ENCODE measurements around the gene IPO4.

IPO4 gene

DNA sequence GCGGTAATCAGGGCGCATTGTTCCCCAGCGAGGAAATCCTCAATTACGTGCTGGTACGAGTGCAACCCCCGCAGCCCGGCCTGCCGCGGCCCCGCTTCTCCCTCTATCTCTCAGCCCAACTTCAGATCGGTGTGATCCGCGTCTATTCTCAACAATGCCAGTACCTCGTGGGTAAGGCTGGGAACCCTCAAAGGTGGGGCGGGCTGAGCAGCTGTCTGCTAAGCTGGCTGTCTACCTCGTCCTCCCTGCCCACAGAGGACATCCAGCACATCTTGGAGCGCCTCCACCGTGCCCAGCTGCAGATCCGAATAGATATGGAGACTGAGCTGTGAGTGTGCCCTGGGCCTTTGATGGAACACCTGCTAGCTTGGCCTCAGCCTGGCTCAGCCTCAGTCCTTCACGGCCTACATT is 15.7 kb downstream of the IPO4 start:
- DNase-seq (ENCODE audit: low read depth), result no peak

DNA sequence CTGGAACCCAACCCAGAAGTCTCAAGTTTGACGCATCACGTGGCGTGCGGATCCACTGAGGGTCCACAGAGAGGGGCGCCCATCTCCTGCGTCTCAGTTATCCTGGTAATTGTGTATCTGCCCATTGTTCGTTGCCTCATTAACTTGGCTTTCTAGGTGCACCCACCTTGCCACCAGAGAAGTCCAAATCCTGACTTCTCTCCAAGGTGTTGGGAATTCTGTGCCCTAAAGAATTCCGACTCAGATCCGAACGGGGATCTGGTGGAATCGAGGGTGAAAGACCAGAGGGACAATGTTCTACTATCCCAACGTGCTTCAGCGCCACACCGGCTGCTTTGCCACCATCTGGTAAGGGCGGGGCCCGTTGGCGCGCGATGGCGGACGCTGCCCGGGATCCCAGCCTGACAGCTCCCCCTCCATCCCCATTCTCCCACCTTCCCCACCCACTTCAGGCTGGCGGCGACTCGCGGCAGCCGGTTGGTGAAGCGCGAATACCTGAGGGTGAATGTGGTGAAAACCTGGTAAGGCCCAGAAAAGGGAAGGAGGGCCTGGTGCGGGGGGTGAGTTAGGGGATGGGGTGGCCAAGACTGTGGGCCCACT is 16.3 kb downstream of the IPO4 start:
- no peak for DNase-seq (ENCODE audit: low read depth)

DNA sequence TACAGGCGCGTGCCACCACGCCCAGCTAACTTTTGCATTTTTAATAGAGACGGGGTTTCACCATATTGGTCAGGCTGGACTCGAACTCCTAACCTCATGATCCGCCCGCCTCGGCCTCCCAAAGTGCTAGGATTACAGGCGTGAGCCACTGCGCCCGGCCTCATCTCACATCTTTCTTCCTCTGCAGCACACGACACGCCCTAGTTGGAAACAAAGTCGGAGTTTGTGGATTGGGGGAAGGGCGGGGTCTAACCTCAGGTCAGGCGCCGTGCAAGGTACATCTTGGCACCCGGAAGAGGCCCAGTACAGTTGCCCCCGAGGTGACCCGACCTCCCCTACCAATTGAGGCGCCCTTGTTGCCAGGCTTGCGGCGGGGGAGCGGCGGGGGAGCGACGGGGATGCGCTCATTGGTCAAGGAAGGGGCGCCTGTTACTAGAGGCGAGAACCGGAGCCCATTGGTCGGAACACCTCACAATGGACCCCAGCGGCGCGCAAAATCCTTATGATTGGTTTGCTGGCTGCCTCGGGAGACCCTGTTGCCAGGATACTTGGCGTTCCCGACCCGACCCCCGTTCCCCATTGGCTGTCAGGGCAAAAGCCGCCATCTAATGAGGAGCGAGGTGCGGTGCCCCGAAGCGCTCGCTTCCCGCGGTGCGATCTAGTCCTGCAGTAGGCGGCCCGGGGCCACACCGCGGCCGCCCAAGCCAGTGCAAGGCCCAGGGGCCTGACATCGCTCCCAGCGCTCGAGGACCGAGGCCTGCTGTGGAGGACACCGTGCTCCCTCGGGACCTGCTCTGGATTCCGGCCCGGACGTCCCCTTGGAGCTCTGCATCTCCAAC is 17.0 kb downstream of the IPO4 start, which contains the start of gene REC8:
Gene REC8, plus strand, starts transcription at position 659 of the 839 bp plus-strand sequence. CDS start 473 bp downstream, outside the sequence.
- DNase-seq (ENCODE audit: low read depth), result peak; percentile 55

DNA sequence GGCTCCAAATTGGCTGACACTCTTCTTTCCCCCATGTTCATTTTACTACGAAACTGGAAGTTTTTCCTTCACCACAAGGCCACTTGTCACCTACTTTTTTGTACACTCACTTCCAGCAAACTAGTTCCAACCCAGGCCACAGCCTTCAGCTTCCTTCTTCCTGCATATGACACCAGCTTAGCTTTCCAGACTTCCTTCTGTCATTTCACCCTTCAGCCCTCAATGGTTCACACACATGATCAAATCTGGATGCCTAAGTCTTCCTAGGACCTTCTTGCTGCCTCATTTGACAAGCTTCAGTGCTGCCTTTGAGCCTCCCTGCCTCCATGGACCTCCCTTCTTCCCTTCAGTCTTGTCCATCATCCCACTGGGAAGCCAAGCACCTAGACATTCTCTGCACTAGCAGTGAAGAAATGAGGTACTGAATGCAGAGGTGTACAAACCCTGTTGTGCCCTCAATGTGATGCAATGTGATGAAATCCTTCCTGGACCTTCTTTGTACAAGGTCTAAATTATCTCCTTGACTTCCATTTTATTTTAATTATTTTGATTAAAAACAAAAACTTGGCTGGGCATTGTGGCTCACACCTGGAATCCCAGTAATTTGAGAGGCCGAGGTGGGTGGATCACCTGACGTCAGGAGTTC is 21.0 kb downstream of the IPO4 start:
- DNase-seq (ENCODE audit: low read depth), result no peak

DNA sequence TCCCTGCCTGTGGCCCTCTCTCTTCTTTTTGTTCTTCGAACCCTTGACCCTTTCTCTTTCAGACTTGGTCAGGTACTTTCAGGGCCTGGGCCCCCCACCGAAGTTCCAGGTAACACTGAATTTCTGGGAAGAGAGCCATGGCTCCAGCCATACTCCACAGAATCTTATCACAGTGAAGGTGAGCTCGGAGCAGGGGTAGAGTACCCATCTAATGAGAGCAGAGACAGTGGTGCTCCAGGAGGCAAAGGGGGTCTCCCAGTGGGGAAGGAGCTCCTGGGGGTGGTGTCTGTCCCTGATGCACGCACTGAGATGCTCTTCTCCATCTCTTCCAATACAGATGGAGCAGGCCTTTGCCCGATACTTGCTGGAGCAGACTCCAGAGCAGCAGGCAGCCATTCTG is 22.8 kb downstream of the IPO4 start:
- DNase-seq (ENCODE audit: low read depth), result no peak

DNA sequence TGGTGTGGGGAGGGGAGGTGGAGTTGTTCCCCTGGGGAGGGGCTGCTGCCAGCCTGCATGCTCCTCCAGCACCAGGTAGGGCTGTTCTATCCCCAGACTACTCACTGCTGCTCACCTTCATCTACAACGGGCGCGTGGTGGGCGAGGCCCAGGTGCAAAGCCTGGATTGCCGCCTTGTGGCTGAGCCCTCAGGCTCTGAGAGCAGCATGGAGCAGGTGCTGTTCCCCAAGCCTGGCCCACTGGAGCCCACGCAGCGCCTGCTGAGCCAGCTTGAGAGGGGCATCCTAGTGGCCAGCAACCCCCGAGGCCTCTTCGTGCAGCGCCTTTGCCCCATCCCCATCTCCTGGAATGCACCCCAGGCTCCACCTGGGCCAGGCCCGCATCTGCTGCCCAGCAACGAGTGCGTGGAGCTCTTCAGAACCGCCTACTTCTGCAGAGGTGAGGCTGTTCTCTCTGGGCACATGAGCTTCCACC is 24.1 kb downstream of the IPO4 start:
- no peak for DNase-seq (ENCODE audit: low read depth)

DNA sequence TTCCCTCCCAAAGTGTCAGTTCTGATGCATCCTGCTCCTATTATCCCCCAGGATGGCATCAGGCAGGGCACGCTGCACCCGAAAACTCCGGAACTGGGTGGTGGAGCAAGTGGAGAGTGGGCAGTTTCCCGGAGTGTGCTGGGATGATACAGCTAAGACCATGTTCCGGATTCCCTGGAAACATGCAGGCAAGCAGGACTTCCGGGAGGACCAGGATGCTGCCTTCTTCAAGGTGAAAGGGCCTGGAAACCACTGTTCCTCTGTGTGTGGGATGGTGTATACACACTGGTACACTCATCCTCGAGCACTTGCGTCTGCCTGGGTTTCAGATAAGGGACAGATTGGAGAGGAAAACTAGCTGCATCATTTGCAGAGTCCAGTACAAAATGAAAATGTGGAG is 26.5 kb downstream of the IPO4 start:
- no peak for DNase-seq (ENCODE audit: low read depth)

DNA sequence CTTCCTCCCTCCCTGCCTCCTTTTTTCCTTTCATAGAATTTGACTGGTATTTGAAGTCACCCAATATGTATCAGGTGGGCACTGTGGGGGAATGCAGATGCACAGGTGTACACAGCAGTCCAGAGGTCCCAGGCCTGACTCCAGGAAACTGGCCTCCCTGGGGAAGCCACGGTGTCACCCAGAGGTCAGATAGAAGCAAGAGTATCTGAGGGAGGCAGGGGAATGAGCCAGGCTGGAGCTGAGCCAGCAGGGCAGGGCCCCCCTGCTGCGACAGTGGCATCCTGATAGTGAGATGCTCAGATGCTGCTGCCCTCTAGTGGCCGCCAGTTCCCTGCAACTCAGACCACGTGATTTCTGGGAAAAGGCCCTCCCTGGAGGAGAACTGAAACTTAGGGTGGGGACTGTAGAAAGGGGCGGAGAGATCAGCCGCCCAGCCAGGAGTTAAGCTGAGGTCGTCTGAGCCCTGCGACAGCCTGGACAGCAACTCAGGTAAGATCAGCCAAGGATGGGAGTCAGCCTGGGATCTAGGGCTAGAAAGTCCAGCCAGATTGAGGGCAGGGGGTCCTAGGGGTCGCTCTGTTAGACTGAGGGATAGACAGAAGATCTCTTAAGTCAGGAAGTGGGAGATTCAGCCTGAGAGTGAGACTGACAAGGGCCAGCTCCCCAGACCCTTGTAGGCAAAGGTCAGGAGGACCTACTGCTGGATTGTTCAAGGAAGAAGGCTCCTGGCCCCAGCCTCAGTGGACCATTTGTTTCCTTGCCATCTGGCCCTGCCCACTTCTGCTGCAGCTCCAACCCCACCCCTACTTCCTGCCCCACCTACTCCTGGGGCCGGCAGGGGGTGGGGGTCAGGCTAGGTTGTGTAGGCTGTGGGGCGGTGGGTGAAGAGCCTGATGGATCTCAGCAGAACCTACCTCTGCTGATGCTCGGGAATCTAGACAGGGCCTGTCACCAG is 27.5 kb downstream of the IPO4 start, which contains the start of gene IRF9:
Gene IRF9, plus strand, starts transcription at position 416 of the 955 bp plus-strand sequence. CDS start 880 bp downstream, outside the sequence.
- DNase-seq (ENCODE audit: low read depth), result peak; percentile 95

DNA sequence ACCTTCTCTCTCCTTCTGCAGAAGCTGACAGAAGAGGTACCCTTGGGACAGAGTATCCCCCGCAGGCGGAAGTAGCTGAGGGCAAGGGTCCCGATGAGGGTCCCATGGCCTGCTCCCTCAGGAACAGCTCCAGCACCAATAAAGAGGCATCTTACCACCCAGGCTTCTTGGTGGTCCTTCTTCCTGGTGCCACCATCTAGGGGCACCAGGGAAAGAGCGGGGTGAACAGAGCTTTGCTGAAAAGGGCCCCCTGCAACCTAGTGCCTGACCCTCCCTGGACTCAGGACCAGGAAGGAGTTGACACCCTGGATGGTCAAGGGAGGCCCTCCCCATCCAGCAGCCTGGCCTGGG is 28.1 kb downstream of the IPO4 start:
- DNase-seq (ENCODE audit: low read depth), result no peak

DNA sequence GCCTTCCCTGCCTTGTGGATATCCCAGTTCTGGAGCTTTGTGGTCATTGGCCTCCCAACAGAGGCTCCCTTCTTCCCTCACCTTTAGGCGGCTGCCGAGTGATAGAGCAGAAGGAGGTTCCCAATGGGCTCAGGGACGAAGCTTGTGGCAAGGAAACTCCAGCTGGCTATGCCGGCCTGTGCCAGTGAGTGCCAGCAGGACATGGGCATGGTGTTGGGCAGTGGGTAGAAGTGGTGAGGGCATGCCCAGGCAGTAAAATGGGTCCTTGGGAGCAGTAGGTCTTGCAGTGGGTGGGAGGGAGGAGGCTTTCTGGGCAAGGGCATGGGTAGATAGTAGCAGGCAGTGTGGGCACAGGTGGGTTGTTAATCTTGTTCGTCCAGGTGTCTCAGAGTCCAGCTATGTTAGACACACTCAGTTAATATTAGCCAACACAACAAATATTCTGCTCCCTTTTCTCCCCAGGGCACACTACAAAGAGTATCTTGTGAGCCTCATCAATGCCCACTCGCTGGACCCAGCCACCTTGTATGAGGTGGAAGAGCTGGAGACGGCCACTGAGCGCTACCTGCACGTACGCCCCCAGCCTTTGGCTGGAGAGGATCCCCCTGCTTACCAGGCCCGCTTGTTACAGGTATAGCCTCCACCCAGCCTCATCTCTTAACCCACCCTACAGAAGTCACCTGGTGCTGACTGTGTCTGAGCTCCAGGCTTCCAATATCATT is 28.7 kb downstream of the IPO4 start:
- DNase-seq (ENCODE audit: low read depth), result no peak

DNA sequence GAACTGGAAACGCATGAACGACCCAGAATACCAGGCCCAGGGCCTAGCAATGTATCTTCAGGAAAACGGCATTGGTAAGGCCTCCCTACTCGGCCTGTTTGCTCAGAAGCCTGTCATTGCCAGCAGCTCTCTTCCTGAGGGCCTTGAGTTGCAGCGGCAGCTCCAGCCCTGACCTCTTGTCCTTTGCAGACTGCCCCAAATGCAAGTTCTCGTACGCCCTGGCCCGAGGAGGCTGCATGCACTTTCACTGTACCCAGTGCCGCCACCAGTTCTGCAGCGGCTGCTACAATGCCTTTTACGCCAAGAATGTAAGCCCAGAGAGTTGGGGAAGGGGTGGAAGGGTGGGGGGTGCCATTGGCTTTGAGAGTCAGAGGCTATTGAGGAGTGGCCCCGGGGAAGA is 31.3 kb downstream of the IPO4 start:
- no peak for DNase-seq (ENCODE audit: low read depth)

DNA sequence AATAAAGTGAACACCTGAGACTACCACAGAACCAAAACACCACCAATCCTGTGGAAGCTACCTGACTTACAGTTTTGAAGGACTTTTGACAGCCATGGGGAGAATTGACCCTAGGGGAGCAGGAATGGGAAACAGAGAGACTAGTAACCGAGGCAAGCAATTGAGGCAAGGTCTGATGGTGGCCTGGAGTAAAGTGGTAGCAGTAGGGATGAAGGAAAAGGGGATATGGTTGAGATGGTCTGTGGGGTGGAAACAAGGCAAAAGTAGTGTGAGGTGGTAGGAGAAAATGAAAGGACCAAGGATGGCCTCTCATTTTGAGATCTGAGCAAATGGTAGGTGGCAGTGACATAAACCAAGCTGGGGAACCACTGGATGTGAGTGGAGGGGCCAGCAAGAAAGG is 31.8 kb downstream of the IPO4 start:
- DNase-seq (ENCODE audit: low read depth), result no peak

DNA sequence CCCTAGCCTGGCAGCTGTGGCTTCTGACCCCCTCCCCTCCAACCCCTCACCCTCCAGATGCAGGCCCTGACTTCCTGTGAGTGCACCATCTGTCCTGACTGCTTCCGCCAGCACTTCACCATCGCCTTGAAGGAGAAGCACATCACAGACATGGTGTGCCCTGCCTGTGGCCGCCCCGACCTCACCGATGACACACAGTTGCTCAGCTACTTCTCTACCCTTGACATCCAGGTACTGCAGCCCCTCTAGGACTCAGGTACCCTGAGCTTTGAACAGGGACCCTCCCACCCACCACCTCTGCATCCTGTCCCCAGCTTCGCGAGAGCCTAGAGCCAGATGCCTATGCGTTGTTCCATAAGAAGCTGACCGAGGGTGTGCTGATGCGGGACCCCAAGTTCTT is 33.5 kb downstream of the IPO4 start:
- no peak for DNase-seq (ENCODE audit: low read depth)

DNA sequence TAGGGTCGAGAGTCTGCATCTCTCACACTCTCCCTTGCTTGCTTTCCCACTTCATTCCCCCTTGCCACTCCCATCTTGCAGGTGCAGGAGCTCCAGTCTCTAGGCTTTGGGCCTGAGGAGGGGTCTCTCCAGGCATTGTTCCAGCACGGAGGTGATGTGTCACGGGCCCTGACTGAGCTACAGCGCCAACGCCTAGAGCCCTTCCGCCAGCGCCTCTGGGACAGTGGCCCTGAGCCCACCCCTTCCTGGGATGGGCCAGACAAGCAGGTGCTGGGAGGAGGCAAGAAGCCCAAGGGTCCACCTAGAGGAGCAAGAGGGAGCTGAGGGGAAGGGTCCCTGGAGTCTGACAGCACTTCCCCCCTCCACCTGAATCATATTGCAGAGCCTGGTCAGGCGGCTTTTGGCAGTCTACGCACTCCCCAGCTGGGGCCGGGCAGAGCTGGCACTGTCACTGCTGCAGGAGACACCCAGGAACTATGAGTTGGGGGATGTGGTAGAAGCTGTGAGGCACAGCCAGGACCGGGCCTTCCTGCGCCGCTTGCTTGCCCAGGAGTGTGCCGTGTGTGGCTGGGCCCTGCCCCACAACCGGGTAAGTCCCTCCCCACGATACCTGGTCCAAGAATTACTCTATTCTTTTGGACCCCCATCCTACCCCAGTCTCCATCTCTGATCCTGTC is 37.1 kb downstream of the IPO4 start:
- no peak for DNase-seq (ENCODE audit: low read depth)

DNA sequence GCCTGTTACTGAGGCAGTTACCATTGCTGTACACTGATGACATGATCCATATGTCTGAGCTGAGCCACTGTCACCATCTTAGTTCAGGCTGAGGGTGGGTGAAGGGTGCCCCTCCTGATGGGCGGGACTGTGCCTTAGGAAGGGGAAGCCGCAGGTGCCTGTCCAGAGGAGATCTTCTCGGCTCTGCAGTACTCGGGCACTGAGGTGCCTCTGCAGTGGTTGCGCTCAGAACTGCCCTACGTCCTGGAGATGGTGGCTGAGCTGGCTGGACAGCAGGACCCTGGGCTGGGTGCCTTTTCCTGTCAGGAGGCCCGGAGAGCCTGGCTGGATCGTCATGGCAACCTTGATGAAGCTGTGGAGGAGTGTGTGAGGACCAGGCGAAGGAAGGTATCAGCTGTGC is 37.6 kb downstream of the IPO4 start:
- no peak for DNase-seq (ENCODE audit: low read depth)

DNA sequence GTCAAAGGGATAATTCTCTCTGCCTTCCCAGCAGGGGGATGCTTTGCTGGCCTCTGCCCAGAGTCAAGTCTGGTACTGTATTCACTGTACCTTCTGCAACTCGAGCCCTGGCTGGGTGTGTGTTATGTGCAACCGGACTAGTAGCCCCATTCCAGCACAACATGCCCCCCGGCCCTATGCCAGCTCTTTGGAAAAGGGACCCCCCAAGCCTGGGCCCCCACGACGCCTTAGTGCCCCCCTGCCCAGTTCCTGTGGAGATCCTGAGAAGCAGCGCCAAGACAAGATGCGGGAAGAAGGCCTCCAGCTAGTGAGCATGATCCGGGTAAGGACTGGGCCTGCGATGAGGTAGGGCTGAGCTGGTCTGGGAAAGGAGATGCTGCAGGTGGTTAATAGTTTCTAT is 38.0 kb downstream of the IPO4 start:
- DNase-seq (ENCODE audit: low read depth), result no peak

DNA sequence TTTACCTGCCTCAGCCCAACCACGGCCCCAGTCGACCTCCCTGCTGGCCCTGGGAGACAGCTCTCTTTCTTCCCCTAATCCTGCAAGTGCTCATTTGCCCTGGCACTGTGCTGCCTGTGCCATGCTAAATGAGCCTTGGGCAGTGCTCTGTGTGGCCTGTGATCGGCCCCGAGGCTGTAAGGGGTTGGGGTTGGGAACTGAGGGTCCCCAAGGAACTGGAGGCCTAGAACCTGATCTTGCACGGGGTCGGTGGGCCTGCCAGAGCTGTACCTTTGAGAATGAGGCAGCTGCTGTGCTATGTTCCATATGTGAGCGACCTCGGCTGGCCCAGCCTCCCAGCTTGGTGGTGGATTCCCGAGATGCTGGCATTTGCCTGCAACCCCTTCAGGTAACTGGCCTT is 38.6 kb downstream of the IPO4 start:
- no peak for DNase-seq (ENCODE audit: low read depth)

DNA sequence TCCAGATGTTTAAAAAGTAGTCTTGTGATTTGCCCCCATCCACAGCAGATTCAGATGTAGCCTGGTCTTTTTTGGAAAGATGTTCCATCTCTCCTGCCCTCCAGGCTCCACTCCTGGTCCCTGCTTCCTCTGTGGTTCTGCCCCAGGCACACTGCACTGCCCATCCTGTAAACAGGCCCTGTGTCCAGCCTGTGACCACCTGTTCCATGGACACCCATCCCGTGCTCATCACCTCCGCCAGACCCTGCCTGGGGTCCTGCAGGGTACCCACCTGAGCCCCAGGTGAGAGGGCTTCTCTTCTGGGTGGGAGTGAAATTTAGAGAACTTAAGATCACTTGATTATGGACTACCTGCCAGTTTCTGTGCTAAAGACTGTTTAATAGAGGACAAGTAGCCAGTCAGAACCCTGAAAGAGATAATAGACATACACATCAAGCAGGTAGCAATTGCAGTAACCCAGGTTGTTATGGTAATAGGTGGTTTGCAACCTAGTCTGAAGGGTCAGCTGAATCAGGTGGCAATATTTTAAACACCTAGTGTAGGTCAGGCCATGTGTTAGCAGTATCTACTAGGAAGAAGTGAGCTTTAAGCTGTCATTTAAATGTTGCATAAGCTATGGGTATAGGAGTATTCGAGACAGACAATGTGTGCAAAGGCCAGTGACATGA is 39.2 kb downstream of the IPO4 start:
- no peak for DNase-seq (ENCODE audit: low read depth)

DNA sequence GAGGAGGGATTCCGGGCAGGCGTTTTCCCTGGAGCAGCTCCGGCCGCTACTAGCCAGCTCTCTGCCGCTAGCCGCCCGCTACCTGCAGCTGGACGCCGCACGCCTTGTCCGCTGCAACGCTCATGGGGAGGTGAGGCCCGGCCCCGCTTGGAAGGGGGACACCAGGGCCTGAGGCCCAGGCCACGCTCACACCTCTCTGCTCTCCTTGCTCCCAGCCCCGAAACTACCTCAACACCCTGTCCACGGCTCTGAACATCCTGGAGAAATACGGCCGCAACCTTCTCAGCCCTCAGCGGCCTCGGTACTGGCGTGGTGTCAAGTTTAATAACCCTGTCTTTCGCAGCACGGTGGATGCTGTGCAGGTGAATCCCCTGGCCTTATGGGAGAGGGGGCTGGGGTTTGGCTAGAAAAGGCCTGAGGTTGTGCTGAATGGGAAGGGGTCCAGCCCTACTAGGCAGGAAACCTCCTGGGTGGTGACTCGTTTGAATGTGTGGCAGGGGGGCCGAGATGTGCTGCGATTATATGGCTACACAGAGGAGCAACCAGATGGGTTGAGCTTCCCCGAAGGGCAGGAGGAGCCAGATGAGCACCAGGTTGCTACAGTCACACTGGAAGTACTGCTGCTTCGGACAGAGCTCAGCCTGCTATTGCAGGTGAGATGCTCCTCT is 40.7 kb downstream of the IPO4 start:
- no peak for DNase-seq (ENCODE audit: low read depth)
